ENCODE measurements around the gene RPL27A. TPM values are rescaled to one million over a fixed set of nuclear protein-coding genes. Genes with fewer than 3 reads are reported as not detected.

Gene RPL27A
- total and polyA plus RNA-seq, 8 donors = 138 to 4,507 (median 1,038) TPM

DNA sequence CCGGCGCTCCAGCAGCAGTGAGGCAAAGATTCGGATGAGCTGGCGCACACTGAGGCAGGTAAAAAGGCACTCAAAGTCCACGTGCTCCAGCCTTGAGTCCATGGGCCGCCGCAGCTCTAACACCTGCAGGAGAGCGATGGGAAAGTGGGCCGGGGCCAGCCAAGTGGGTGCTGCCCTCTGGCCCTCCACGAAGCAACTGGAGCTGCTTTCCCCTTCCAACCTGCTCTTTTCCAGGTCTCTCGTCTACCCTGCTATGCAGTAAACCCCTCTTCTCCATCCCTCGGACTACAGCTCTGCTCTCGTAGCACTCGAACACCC, 20.0 kb downstream of the RPL27A start:
- Histone ChIP-seq H3K4me3 (no peak overlapping the region), H3K27me3 (no peaks in the 10 kb centered on the region), H3K4me1 (peaks cover 0 to 78% (median 25%) of the 10 kb centered on the region in 4 donors), H3K9me3 (no peaks in the 10 kb centered on the region), H3K36me3 (peaks cover 56 to 99% (median 98%) of the 10 kb centered on the region in 4 donors), H3K27ac (peak overlapping the region in 4 of 5 donors; percentile 41 to 94 (median 62))
- TF ChIP-seq, protein P1, sequence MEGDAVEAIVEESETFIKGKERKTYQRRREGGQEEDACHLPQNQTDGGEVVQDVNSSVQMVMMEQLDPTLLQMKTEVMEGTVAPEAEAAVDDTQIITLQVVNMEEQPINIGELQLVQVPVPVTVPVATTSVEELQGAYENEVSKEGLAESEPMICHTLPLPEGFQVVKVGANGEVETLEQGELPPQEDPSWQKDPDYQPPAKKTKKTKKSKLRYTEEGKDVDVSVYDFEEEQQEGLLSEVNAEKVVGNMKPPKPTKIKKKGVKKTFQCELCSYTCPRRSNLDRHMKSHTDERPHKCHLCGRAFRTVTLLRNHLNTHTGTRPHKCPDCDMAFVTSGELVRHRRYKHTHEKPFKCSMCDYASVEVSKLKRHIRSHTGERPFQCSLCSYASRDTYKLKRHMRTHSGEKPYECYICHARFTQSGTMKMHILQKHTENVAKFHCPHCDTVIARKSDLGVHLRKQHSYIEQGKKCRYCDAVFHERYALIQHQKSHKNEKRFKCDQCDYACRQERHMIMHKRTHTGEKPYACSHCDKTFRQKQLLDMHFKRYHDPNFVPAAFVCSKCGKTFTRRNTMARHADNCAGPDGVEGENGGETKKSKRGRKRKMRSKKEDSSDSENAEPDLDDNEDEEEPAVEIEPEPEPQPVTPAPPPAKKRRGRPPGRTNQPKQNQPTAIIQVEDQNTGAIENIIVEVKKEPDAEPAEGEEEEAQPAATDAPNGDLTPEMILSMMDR (IDR thresholded peaks at IDR 0.05) = no peak
- TF ChIP-seq POLR2AphosphoS5 (IDR thresholded peaks at IDR 0.05) (no peak), POLR2A (IDR thresholded peaks at IDR 0.05) (no peak), EP300 (IDR thresholded peaks at IDR 0.05) (no peak)
- intact Hi-C loops (cut with DNase I; ENCODE audit: low total_unique reads) = no loop called here
- DNase-seq = no peak
- 69 to 80% (median 80%) methylated on average over 14 of the region's 14 CpGs for WGBS, 5 donors

DNA sequence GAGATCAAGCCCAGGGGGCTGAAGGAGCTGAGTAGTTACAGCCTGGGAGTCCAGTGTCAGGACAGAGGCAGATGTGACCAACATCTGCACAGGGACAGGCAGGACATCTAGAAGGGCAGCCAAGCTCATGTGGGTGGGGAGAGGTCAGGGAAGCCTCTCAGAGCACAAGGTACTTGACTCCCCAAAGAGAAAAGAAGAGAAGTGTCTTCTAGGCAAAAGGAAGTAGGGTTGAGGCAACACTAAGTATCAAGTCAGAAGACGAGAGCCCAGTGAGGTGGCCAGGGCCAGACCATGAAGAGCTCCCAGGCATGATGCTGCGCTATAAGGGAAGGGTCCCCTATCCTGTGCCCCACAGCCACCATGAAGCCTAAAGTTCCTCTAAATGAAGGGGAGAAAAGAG, 21.5 kb downstream of the RPL27A start:
- intact Hi-C loops (cut with DNase I; ENCODE audit: low total_unique reads) = no loop called here
- Histone ChIP-seq H3K9me3 (no peaks in the 10 kb centered on the region), H3K27me3 (no peaks in the 10 kb centered on the region), H3K4me3 (no peak overlapping the region), H3K36me3 (peaks cover 43 to 99% (median 93%) of the 10 kb centered on the region in 4 donors), H3K4me1 (peaks cover 1 to 83% (median 36%) of the 10 kb centered on the region in 4 donors), H3K27ac (peak overlapping the region in 4 of 5 donors; percentile 41 to 94 (median 62))
- DNase-seq = no peak
- 88 to 97% (median 91%) methylated on average over 2 of the region's 2 CpGs for WGBS, 5 donors
- TF ChIP-seq EP300 (IDR thresholded peaks at IDR 0.05) (no peak), POLR2AphosphoS5 (IDR thresholded peaks at IDR 0.05) (no peak), POLR2A (IDR thresholded peaks at IDR 0.05) (no peak)
- TF ChIP-seq, protein P1 (IDR thresholded peaks at IDR 0.05) = no peak

DNA sequence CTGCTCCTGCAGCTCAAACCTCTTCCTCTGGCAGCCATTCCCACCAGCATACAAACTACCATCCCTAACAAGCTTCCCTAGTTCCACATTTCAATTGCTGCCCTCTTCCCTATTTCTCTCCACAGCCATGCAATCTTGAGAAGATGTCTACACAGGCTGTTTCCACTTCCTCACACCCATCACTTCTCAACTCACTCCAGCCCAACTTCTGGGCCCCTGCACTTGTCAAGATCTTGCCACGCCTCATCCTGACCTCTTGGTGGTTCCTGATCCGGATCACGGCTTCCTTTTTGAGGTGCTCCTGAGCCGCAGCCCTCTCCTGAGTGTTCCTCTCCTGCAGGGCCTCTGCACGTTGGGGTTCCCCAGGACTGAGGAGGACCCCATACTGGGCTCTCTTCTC, 22.6 kb downstream of the RPL27A start:
- Histone ChIP-seq H3K4me1 (peaks cover 6 to 83% (median 36%) of the 10 kb centered on the region in 4 donors), H3K9me3 (no peaks in the 10 kb centered on the region), H3K27me3 (no peaks in the 10 kb centered on the region), H3K27ac (peak overlapping the region in 3 of 5 donors; percentile 20 to 94 (median 68)), H3K36me3 (peaks cover 39 to 91% (median 84%) of the 10 kb centered on the region in 4 donors), H3K4me3 (no peak overlapping the region)
- WGBS, 5 donors = 73 to 84% (median 77%) methylated on average over 5 of the region's 5 CpGs
- DNase-seq = no peak
- TF ChIP-seq POLR2A (IDR thresholded peaks at IDR 0.05) (no peak), POLR2AphosphoS5 (IDR thresholded peaks at IDR 0.05) (no peak), EP300 (IDR thresholded peaks at IDR 0.05) (no peak)
- TF ChIP-seq, protein P1 (IDR thresholded peaks at IDR 0.05) = no peak
- intact Hi-C loops (cut with DNase I; ENCODE audit: low total_unique reads) = no loop called here

DNA sequence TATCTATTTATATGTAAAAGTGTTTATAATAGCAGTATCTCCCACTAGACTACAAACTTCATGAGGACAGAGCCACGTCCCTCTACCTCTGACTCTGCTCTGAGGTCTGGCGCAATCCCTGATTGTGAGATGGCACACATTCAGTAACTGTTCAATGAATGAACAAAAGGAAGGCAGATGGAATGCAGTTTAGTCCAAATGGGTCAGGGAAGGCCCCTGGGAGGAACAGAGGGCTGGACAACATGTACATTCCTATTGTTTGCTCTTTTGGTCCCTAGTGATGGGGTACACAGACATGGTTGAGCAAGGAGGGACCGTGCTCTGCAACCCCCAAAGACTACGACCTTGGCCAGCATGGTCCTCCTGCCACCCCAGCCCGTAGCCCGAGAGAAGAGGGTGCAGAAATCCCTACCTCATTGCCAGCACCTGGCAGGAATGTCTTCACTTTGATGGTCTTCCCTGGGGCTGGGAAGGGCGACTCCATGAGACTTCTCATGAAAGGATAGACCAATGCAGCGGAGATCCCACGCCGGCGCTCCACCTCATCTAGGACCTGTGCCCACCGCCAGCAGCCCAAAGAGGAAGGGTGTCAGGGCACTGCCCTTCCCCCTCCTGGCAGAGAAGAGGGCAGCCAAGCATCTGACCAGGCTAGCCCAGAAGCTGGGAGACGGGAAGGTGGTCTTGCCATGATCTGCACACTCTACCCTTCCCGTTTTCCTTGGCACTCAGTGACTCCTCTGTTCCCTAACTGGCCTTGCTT, 24.3 kb downstream of the RPL27A start:
- TF ChIP-seq, protein P1 (IDR thresholded peaks at IDR 0.05) = no peak
- no peak for TF ChIP-seq EP300 (IDR thresholded peaks at IDR 0.05)
- no peak for TF ChIP-seq POLR2A (IDR thresholded peaks at IDR 0.05)
- TF ChIP-seq POLR2AphosphoS5 (IDR thresholded peaks at IDR 0.05) = no peak
- peak overlapping the region in 4 of 5 donors; percentile 81 to 94 (median 82) for H3K27ac ChIP-seq
- peaks cover 53 to 92% (median 85%) of the 10 kb centered on the region in 4 donors for H3K36me3 ChIP-seq
- DNase-seq = no peak
- H3K27me3 ChIP-seq = no peaks in the 10 kb centered on the region
- peaks cover 6 to 70% (median 33%) of the 10 kb centered on the region in 4 donors for H3K4me1 ChIP-seq
- H3K9me3 ChIP-seq = no peaks in the 10 kb centered on the region
- H3K4me3 ChIP-seq = no peak overlapping the region
- WGBS, 5 donors = 94 to 97% (median 96%) methylated on average over 13 to 14 of the region's 14 CpGs
- intact Hi-C loops (cut with DNase I; ENCODE audit: low total_unique reads) = no loop called here
